H1 (cell line): Measurements from ENCODE around the gene TLL2. TPM values are rescaled to one million over a fixed set of nuclear protein-coding genes. Genes with fewer than 3 reads are reported as not detected.

Source experiments
- CTCF ChIA-PET: fragments of 300-600 bp; sonication (Branson Sonifier 250); formaldehyde crosslinking; loops from one replicate; lab custom pipeline; 2021; ENCODE audit not compliant: partially characterized antibody; lab: Charles Lee
- POLR2A ChIA-PET: fragments of 300-600 bp; sonication (Branson Sonifier 250); formaldehyde crosslinking; loops from one replicate; lab custom pipeline; 2021; ENCODE audit warnings: inconsistent platforms; ENCODE audit not compliant: partially characterized antibody; lab: Charles Lee
- DNase-seq, 2 experiments: peaks; one replicate each; pipeline versions ENCODE4 v3.0.0 to v3.0.0-alpha.2; 2010 to 2022; ENCODE audit warnings: low spot score in 2 of 2, low read depth in 1 of 2, mixed read lengths in 1 of 2
- FAIRE-seq: peaks from 2 replicates; lab custom pipeline; 2011; peaks lifted over from hg19 to GRCh38; lab: Jason Lieb, UNC
- H2AFZ ChIP-seq: 2 replicates; pipeline ENCODE4 v1.8.1; 2012; ENCODE audit warnings: low read length, inconsistent platforms
- H2AK5ac ChIP-seq: 2 replicates; pipeline ENCODE4 v1.6.1; 2013; ENCODE audit warnings: low read depth, low read length
- H2BK120ac ChIP-seq: replicated peaks from 2 replicates; pipeline ENCODE3; 2013; ENCODE audit warnings: low read depth, low read length, inconsistent platforms
- H2BK12ac ChIP-seq: 2 replicates; pipeline ENCODE4 v1.6.1; 2013; ENCODE audit warnings: low read depth, low read length
- H2BK15ac ChIP-seq: 2 replicates; pipeline ENCODE4 v1.6.1; 2013; ENCODE audit warnings: low read length
- H2BK20ac ChIP-seq: 2 replicates; pipeline ENCODE4 v1.6.1; 2013; ENCODE audit warnings: low read length
- H2BK5ac ChIP-seq: 2 replicates; pipeline ENCODE4 v1.6.1; 2013; ENCODE audit warnings: low read depth, low read length
- H3K14ac ChIP-seq: 2 replicates; pipeline ENCODE4 v1.6.1; 2013; ENCODE audit warnings: inconsistent platforms; ENCODE audit not compliant: insufficient read length
- H3K18ac ChIP-seq: 2 replicates; pipeline ENCODE4 v1.6.1; 2013; ENCODE audit warnings: low read length; ENCODE audit errors: extremely low read depth
- H3K23ac ChIP-seq: 2 replicates; pipeline ENCODE4 v1.6.1; 2013; ENCODE audit warnings: inconsistent platforms; ENCODE audit not compliant: insufficient read length
- H3K23me2 ChIP-seq: 2 replicates; pipeline ENCODE4 v1.6.1; 2013; ENCODE audit warnings: low read depth, low read length
- H3K27ac ChIP-seq: 2 replicates; pipeline ENCODE4 v1.6.1; 2011; ENCODE audit warnings: low read depth, low read length, inconsistent platforms
- H3K27me3 ChIP-seq, 4 experiments: replicated peaks in 1 of 4; 1 replicate in 1 of 4; 2 replicates in 3 of 4; pipeline versions ENCODE4 v1.6.1 to v1.8.1; 2011 to 2013; ENCODE audit warnings: low read length in 3 of 4, mild to moderate bottlenecking in 3 of 4, inconsistent platforms in 2 of 4, mixed read lengths in 2 of 4, moderate library complexity in 1 of 4; ENCODE audit not compliant: control insufficient read depth in 3 of 4, insufficient read depth in 3 of 4; ENCODE audit errors: extremely low read depth in 1 of 4
- H3K36me3 ChIP-seq, 4 experiments: 2 replicates each; pipeline versions ENCODE4 v1.6.1 to v1.8.1; 2011 to 2013; ENCODE audit warnings: mild to moderate bottlenecking in 4 of 4, low read length in 3 of 4, moderate library complexity in 2 of 4, control low read depth in 1 of 4, inconsistent platforms in 1 of 4; ENCODE audit not compliant: insufficient read depth in 4 of 4, control insufficient read depth in 2 of 4
- H3K4ac ChIP-seq: replicated peaks from 2 replicates; pipeline ENCODE3; 2013; ENCODE audit warnings: low read length, low read depth, mixed read lengths, inconsistent platforms; ENCODE audit not compliant: insufficient read length
- H3K4me1 ChIP-seq, 4 experiments: replicated peaks in 1 of 4; 1 replicate in 1 of 4; 2 replicates in 3 of 4; pipeline versions ENCODE4 v1.6.1 to v1.8.1; 2011 to 2013; ENCODE audit warnings: low read length in 3 of 4, inconsistent platforms in 2 of 4, mixed read lengths in 1 of 4; ENCODE audit not compliant: insufficient read depth in 4 of 4, control insufficient read depth in 3 of 4
- H3K4me2 ChIP-seq, 2 experiments: 2 replicates each; pipeline versions ENCODE4 v1.6.1 to v1.8.1; 2011 to 2013; ENCODE audit warnings: low read depth in 2 of 2, low read length in 2 of 2, control low read depth in 1 of 2, inconsistent platforms in 1 of 2, mild to moderate bottlenecking in 1 of 2; ENCODE audit not compliant: insufficient read depth in 1 of 2
- H3K4me3 ChIP-seq, 4 experiments: fragments of 200-600, 300-600 bp in 1 of 4; sonication (generic), shearing (Covaris generic), sonication (Bioruptor Twin) in 1 of 4; 2 replicates each; pipeline versions ENCODE4 v1.5.1 to v1.8.1; 2011 to 2016; ENCODE audit warnings: low read length in 4 of 4, low read depth in 3 of 4, control low read depth in 2 of 4, inconsistent platforms in 2 of 4, mild to moderate bottlenecking in 2 of 4, mixed read lengths in 1 of 4, moderate library complexity in 1 of 4; ENCODE audit not compliant: insufficient read depth in 2 of 4; ENCODE audit errors: extremely low read depth in 1 of 4
- H3K56ac ChIP-seq: replicated peaks from 2 replicates; pipeline ENCODE3; 2013; ENCODE audit warnings: low read depth, mild to moderate bottlenecking, mixed read lengths, low read length, inconsistent platforms; ENCODE audit not compliant: insufficient read length
- H3K79me1 ChIP-seq: 2 replicates; pipeline ENCODE4 v1.6.1; 2013; ENCODE audit warnings: low read depth, low read length, control low read depth
- H3K79me2 ChIP-seq, 2 experiments: 2 replicates each; pipeline versions ENCODE4 v1.6.1 to v1.8.1; 2012 to 2013; ENCODE audit warnings: low read length in 2 of 2, mild to moderate bottlenecking in 2 of 2, inconsistent platforms in 1 of 2; ENCODE audit not compliant: insufficient read depth in 2 of 2, control insufficient read depth in 1 of 2
- H3K9ac ChIP-seq, 4 experiments: replicated peaks in 1 of 4; 1 replicate in 1 of 4; 2 replicates in 3 of 4; pipeline versions ENCODE4 v1.6.1 to v1.8.1; 2011 to 2013; ENCODE audit warnings: low read depth in 3 of 4, low read length in 3 of 4, control low read depth in 2 of 4, mild to moderate bottlenecking in 2 of 4, moderate library complexity in 2 of 4, inconsistent platforms in 1 of 4; ENCODE audit errors: extremely low read depth in 1 of 4
- H3K9me3 ChIP-seq, 2 experiments: 2 replicates each; pipeline versions ENCODE4 v1.6.1 to v1.8.1; 2012 to 2013; ENCODE audit warnings: mild to moderate bottlenecking in 2 of 2, moderate library complexity in 2 of 2, control low read depth in 1 of 2, inconsistent platforms in 1 of 2, low read depth in 1 of 2, low read length in 1 of 2, mixed read lengths in 1 of 2; ENCODE audit not compliant: insufficient read depth in 2 of 2
- H4K20me1 ChIP-seq, 2 experiments: replicated peaks in 1 of 2; 2 replicates each; pipeline versions ENCODE3 to v1.8.1; 2011 to 2013; ENCODE audit warnings: inconsistent platforms in 2 of 2, low read length in 2 of 2, mild to moderate bottlenecking in 1 of 2; ENCODE audit not compliant: insufficient read depth in 2 of 2, control insufficient read depth in 1 of 2
- H4K5ac ChIP-seq: 2 replicates; pipeline ENCODE4 v1.6.1; 2013; ENCODE audit warnings: low read length, low read depth, mixed read lengths, inconsistent platforms; ENCODE audit not compliant: insufficient read length
- H4K8ac ChIP-seq: 2 replicates; pipeline ENCODE4 v1.8.0; 2013; ENCODE audit warnings: mild to moderate bottlenecking, moderate library complexity, low read length, inconsistent platforms; ENCODE audit not compliant: insufficient read depth; ENCODE audit errors: extremely low read depth
- H4K91ac ChIP-seq: replicated peaks from 2 replicates; pipeline ENCODE3; 2013; ENCODE audit warnings: low read length, mixed read lengths, inconsistent platforms; ENCODE audit not compliant: insufficient read length
- BACH1 ChIP-seq: IDR thresholded peaks from 2 replicates; pipeline ENCODE4 v1.6.1; 2012; ENCODE audit warnings: low read length, improper control_type of control experiment
- CBX5 ChIP-seq: fragments of 300-800, 300-1000 bp; sonication (generic); IDR thresholded peaks from 2 replicates; pipeline ENCODE4 v1.7.1; 2016; ENCODE audit warnings: antibody characterized with exemption, low read length, low read depth
- GABPA ChIP-seq: IDR thresholded peaks from 2 replicates; pipeline ENCODE4 v1.6.1; 2011; ENCODE audit warnings: mild to moderate bottlenecking, low read length, moderate library complexity, borderline replicate concordance; ENCODE audit not compliant: insufficient read depth
- JUN ChIP-seq: IDR thresholded peaks from 2 replicates; pipeline ENCODE4 v1.6.1; 2011; ENCODE audit warnings: low read depth, mild to moderate bottlenecking, improper control_type of control experiment, low read length
- KDM5A ChIP-seq: fragments of 200-600 bp; IDR thresholded peaks from 2 replicates; pipeline ENCODE4 v1.7.1; 2012; ENCODE audit warnings: mild to moderate bottlenecking, low read length, inconsistent platforms, mixed read lengths
- RNF2 ChIP-seq: fragments of 200-900, 300-1000 bp; sonication (generic); IDR thresholded peaks from 2 replicates; pipeline ENCODE4 v1.7.1; 2016; ENCODE audit warnings: borderline replicate concordance, low read depth, mild to moderate bottlenecking, antibody characterized with exemption, low read length; ENCODE audit not compliant: poor library complexity, severe bottlenecking; ENCODE audit errors: missing control alignments
- WGBS, 2 experiments: shearing (Covaris generic) in 1 of 2; methylation state at CpG; one replicate each; pipeline versions ENCODE4 v1.1.6 to v1.1.7; 2013 to 2015; ENCODE audit warnings: low lambda C conversion rate in 2 of 2, mixed read lengths in 2 of 2, inconsistent platforms in 1 of 2, low coverage in 1 of 2, missing lambda C conversion rate in 1 of 2; ENCODE audit not compliant: insufficient replicate concordance in 2 of 2, insufficient coverage in 1 of 2, insufficient read length in 1 of 2; ENCODE audit errors: extremely low coverage in 1 of 2, missing lambda C conversion rate in 1 of 2; 5-methylcytosine and 5-hydroxymethylcytosine counted together
- polyA plus RNA-seq, 7 experiments: library from polyadenylated mRNA; depleted of rRNA in 3 of 7; stranded (reverse) in 5 of 7; unstranded in 2 of 7; fragments of >200 nt in 5 of 7; fragments of 200-250 nt in 2 of 7; gene quantifications; 1 replicate in 5 of 7; 2 replicates in 1 of 7; 4 replicates in 1 of 7; pipeline versions ENCODE4 v1.2.1 to v1.2.3, GENCODE V29; 2011 to 2013; ENCODE audit warnings: missing spikeins in 2 of 7, mixed read lengths in 2 of 7
- total RNA-seq: library from RNA; stranded (reverse); fragmentation: NEBNext Ultra II Directional; extraction: Animal tissue kit (Norgen Biotek cat#: 25700); gene quantifications from 2 replicates; pipeline ENCODE4 v1.2.1, GENCODE V29; 2021
- TF ChIP-seq, protein P1 (sequence below): IDR thresholded peaks from 2 replicates; pipeline ENCODE4 v1.6.1; 2012; ENCODE audit warnings: inconsistent platforms
- TF ChIP-seq, protein P2 (sequence below): IDR thresholded peaks from 2 replicates; pipeline ENCODE4 v1.6.1; 2011; ENCODE audit warnings: low read depth, mild to moderate bottlenecking, low read length; ENCODE audit not compliant: insufficient read depth
- TF ChIP-seq, protein P3 (sequence below), 3 experiments: IDR thresholded peaks; 1 replicate in 2 of 3; 2 replicates in 1 of 3; pipeline versions ENCODE4 v1.5.1 to v1.6.1; 2011; ENCODE audit warnings: low read length in 3 of 3, mild to moderate bottlenecking in 3 of 3, inconsistent platforms in 2 of 3, low read depth in 1 of 3, moderate library complexity in 1 of 3; ENCODE audit not compliant: insufficient read depth in 1 of 3; ENCODE audit errors: control extremely low read depth in 1 of 3

Gene TLL2
- total and polyA plus RNA-seq, 2 of the 8 experiments (the other 6 are each of a cell fraction or from before 2014, with no cell fraction given) = 2.4 to 3.2 TPM

DNA sequence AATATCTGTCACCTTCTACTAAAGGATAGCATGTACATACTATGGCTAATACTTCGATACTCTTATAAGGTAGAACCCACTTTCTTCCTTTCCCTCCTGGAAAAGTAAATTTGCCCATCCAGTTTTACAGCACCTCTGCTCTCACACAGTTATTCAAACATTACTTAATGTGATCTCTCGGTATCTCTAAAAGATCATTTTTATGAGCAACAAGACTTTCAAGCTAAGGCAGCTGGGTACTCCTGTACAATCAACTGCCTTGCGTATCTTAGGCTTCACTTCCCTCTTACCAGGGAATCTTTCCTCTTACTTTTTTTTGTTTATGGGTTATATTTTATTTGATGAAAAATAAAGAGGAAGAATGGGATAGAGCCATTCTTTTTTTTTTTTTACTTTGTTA is 26.5 kb upstream of the TLL2 start:
- ChIA-PET POLR2A (interaction anchor here (1.5 kb wide), 1 partner anchor 13 kb away, joined by 3 read pairs; no protein-coding TSS in a partner anchor), CTCF (interaction anchor here (0.7 kb wide), 1 partner anchor 318 kb away, joined by 3 read pairs; no protein-coding TSS in a partner anchor)
- peaks cover 0 to 7% of the 10 kb centered on the region in 2 experiments; a peak in 2 of 4 replicates for H3K79me2 ChIP-seq
- peaks cover 2 to 24% (median 5%) of the 10 kb centered on the region in 4 experiments; a peak in 4 of 8 replicates for H3K36me3 ChIP-seq
- H2BK12ac ChIP-seq = no peak overlapping the region
- no peak overlapping the region for H2BK15ac ChIP-seq
- H4K8ac ChIP-seq = no peak overlapping the region
- H3K14ac ChIP-seq = no peak overlapping the region
- no peak overlapping the region for H3K23ac ChIP-seq
- no peaks in the 10 kb centered on the region for H4K20me1 ChIP-seq
- no peak overlapping the region for H2AFZ ChIP-seq
- no peaks in the 10 kb centered on the region for H3K23me2 ChIP-seq
- H3K27me3 ChIP-seq = no peaks in the 10 kb centered on the region
- no peak overlapping the region for H3K18ac ChIP-seq
- FAIRE-seq = no peak
- no peak overlapping the region for H4K5ac ChIP-seq
- H4K91ac ChIP-seq = no peak overlapping the region
- no peak overlapping the region for H2BK5ac ChIP-seq
- H2BK20ac ChIP-seq = no peak overlapping the region
- no peak overlapping the region for H3K4me2 ChIP-seq
- no peak overlapping the region for H3K9ac ChIP-seq
- no peaks in the 10 kb centered on the region for H3K9me3 ChIP-seq
- no peak overlapping the region for H3K4ac ChIP-seq
- no peak overlapping the region for H3K27ac ChIP-seq
- H3K56ac ChIP-seq = no peak overlapping the region
- H2AK5ac ChIP-seq = no peak overlapping the region
- WGBS, 2 experiments = 91% methylated on average over 3 of the region's 3 CpGs; no CpG with 5 or more reads in 1 of the 2 experiments
- H2BK120ac ChIP-seq = no peak overlapping the region
- no peaks in the 10 kb centered on the region for H3K4me1 ChIP-seq
- H3K79me1 ChIP-seq = no peaks in the 10 kb centered on the region
- no peak for DNase-seq
- no peak overlapping the region for H3K4me3 ChIP-seq
- no peak for TF ChIP-seq JUN
- TF ChIP-seq, protein P1, sequence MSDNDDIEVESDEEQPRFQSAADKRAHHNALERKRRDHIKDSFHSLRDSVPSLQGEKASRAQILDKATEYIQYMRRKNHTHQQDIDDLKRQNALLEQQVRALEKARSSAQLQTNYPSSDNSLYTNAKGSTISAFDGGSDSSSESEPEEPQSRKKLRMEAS = no peak
- TF ChIP-seq, protein P2, sequence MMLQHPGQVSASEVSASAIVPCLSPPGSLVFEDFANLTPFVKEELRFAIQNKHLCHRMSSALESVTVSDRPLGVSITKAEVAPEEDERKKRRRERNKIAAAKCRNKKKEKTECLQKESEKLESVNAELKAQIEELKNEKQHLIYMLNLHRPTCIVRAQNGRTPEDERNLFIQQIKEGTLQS = no peak
- TF ChIP-seq, protein P3, sequence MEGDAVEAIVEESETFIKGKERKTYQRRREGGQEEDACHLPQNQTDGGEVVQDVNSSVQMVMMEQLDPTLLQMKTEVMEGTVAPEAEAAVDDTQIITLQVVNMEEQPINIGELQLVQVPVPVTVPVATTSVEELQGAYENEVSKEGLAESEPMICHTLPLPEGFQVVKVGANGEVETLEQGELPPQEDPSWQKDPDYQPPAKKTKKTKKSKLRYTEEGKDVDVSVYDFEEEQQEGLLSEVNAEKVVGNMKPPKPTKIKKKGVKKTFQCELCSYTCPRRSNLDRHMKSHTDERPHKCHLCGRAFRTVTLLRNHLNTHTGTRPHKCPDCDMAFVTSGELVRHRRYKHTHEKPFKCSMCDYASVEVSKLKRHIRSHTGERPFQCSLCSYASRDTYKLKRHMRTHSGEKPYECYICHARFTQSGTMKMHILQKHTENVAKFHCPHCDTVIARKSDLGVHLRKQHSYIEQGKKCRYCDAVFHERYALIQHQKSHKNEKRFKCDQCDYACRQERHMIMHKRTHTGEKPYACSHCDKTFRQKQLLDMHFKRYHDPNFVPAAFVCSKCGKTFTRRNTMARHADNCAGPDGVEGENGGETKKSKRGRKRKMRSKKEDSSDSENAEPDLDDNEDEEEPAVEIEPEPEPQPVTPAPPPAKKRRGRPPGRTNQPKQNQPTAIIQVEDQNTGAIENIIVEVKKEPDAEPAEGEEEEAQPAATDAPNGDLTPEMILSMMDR (IDR thresholded peaks at IDR 0.05; ENCODE audit: control extremely low read depth in 1 of 3, insufficient read depth in 1 of 3, low read depth in 1 of 3, low read length in 3 of 3) = no peak
- TF ChIP-seq RNF2 = no peak
- no peak for TF ChIP-seq GABPA
- TF ChIP-seq BACH1 = no peak
- TF ChIP-seq CBX5 = no peak
- no peak for TF ChIP-seq KDM5A
